Activated CD8-positive, alpha-beta memory T cell treated with anti-CD3 and anti-CD28 coated beads, Interleukin-2, amount 50 U/mL, for 1 hour (primary cell): ENCODE results near the gene PIEZO1.
"Not testable (repeated sequence)": the region's sequence is repeated elsewhere in the genome, so short reads cannot be mapped to it uniquely, and the experiment has no call there.

ENCODE experiments used
- DNase-seq: peaks from one replicate; pipeline ENCODE4 v3.0.0-alpha.2; 2020; ENCODE audit errors: extremely low read depth

Gene PIEZO1

DNA sequence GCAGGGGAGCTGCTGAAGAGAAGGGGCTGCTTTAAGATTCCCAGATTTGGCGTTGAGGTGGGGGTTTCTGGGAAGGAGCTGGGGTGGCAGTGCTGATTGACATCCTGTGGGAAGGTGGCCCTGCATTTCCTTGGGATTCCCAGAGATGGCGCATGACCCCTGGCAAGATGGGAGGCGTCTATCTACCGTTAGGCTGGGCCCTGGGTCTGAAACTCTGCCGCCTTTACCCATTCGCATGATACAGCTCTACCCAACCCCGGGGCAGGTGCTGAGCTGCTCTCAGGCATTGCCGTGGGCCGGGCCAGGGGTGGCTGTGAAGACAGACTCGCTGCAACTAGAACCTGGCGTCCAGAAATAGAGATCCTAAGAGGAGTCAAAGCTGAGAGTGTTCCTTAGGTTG, 112.2 kb downstream of the PIEZO1 start:
- DNase-seq, result no peak

GRCh38 chr16:88671806-88672205, 113.2 kb downstream of the PIEZO1 start:
- DNase-seq, result no peak

DNA sequence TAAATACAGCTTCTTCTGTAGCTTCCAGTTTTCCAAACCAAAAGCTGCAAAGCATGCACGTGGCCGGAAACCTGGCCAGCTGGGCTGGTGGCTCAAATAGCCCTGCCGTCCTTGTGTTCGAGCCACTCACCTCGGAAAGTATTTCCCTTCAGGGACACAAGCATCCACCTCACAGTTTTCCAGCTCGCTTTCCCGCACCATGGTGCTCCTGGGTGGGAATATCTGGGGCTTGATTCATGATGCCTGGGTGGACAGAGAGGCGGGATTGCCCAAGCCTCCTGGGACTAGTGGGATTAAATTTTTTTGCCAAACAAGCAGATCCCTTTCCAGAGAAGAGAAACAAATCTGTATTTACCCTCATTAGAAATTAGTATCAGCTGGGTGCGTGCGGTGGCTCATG, 115.0 kb downstream of the PIEZO1 start:
- DNase-seq, result no peak

DNA sequence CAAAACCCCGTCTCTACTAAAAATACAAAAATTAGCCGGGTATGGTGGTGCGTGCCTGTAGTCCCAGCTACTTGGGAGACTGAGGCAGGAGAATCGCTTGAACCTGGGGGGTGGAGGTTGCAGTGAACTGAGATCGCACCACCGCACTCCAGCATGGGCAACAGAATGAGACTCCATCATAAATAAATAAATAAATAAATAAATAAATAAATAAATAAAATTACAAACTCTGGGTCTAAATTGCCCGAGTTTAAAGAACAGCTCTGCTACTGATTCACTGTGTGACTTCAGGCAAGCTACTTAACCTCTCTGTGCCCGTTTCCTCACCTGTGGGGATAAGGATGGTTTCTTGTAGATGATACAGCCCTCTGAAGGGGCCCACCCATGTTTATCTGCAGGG, 115.5 kb downstream of the PIEZO1 start:
- not testable (repeated sequence) for DNase-seq

DNA sequence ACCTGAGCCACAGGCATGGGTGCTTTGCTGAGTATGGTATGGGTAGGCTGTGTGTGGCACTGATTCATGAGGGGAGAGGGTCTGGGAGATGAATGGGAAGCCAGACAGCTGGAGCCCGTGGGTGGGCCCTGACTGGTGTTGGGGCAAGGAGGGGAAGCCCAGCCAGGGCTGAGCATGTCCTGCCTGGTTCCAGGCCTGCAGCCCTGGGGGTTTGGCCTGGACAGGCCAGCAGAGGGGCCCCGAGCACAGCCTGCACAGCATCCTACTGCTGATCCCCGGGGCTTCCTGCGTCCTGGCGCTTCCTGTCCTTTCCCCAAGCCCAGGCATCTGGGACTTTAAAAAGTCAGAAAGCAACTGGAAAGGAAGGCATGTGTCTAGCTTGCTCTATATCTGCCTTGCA, 117.6 kb downstream of the PIEZO1 start:
- no peak for DNase-seq

DNA sequence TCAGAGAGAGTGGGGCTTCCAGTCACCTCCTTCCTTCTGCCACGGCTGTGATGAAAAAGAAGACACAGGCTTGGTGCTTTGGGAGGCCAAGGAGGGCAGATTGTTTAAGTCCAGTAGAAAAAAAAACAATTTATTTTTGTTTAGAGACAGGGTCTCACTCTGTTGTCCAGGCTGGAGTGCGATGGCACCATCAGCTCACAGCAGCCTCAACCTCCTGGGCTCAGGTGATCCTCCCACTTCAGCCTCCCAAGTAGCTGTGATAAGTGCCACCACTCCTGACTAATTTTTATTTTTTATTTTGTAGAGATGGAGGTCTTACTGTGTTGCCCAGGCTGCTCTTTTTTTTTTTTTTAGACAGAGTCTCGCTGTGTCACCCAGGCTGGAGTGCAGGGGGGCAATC, 119.5 kb downstream of the PIEZO1 start:
- DNase-seq, result no peak
